BLaER1 (cell line): ENCODE results near the gene STX12.
"Not testable (repeated sequence)": the region's sequence is repeated elsewhere in the genome, so short reads cannot be mapped to it uniquely, and the experiment has no call there.

Experiments
- H3K27ac ChIP-seq: shearing (Covaris generic); formaldehyde crosslinking; 2 replicates; pipeline ENCODE4 v1.8.1; 2022
- H3K27me3 ChIP-seq: shearing (Covaris generic); formaldehyde crosslinking; 2 replicates; pipeline ENCODE4 v1.8.1; 2022
- H3K36me3 ChIP-seq: shearing (Covaris generic); formaldehyde crosslinking; 2 replicates; pipeline ENCODE4 v1.8.1; 2022
- H3K4me1 ChIP-seq: shearing (Covaris generic); formaldehyde crosslinking; 2 replicates; pipeline ENCODE4 v1.8.1; 2022
- H3K4me2 ChIP-seq: shearing (Covaris generic); formaldehyde crosslinking; 2 replicates; pipeline ENCODE4 v1.8.1; 2022
- H3K4me3 ChIP-seq: shearing (Covaris generic); formaldehyde crosslinking; 2 replicates; pipeline ENCODE4 v1.8.1; 2022
- H3K9ac ChIP-seq: shearing (Covaris generic); formaldehyde crosslinking; 2 replicates; pipeline ENCODE4 v1.8.1; 2022
- H3K9me3 ChIP-seq: shearing (Covaris generic); formaldehyde crosslinking; 2 replicates; pipeline ENCODE4 v1.8.1; 2022
- H4K20me1 ChIP-seq: shearing (Covaris generic); formaldehyde crosslinking; 2 replicates; pipeline ENCODE4 v1.8.1; 2022
- Cebpa-rat ChIP-seq: shearing (Covaris generic); IDR thresholded peaks from 2 replicates; pipeline ENCODE4 v1.8.1; 2022

STX12 gene

DNA sequence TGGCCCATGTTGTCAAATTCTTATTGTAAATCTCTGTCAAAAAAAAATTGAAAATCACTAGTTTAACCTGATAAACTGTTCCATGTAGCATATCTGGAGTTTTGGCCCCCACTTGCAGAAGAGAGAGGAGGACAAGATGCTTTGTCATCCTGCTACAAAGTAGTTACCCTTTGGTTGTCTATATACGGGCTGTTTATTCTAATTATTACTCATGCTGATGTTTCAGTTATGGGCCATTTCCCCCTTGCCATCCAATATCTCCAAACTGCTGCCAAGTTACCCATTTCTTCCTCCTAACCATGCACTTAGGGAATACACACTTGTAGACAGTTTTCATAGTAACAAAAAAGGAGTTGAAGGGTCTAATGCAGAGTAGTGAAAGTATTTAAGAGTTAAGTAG, 22.6 kb downstream of the STX12 start:
- Histone ChIP-seq H3K9ac (no peak overlapping the region), H3K4me2 (no peak overlapping the region)
- TF ChIP-seq Cebpa-rat = no peak

DNA sequence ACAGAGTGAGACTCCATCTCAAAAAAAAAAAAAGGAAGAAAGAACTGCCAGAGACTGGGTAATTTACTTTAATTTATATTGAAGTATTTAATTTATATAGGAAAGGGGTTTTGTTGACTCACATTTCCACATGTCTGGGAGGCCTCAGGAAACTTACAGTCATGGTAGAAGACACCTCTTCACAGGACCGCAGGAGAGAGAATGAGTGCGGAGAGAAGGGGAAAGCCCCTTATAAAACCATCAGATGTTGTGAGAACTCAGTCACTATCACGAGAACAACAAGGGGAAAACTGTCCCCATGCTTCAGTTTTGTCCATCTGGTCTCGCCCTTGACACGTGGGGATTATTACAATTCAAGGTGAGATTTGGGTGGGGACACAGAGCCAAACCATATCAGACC, 31.8 kb downstream of the STX12 start:
- Histone ChIP-seq H3K27me3 (no peaks in the 10 kb centered on the region), H3K9me3 (no peaks in the 10 kb centered on the region), H3K27ac (no peak overlapping the region), H3K4me2 (no peak overlapping the region), H4K20me1 (no peaks in the 10 kb centered on the region), H3K4me1 (no peaks in the 10 kb centered on the region), H3K36me3 (peaks cover 66% of the 10 kb centered on the region), H3K4me3 (no peak overlapping the region), H3K9ac (no peak overlapping the region)
- TF ChIP-seq Cebpa-rat = no peak

More for the DNA sequence above, 22.6 kb downstream of the STX12 start:
- no peaks in the 10 kb centered on the region for H3K27me3 ChIP-seq
- peaks cover 92% of the 10 kb centered on the region for H3K36me3 ChIP-seq
- H3K27ac ChIP-seq = no peak overlapping the region
- no peaks in the 10 kb centered on the region for H3K9me3 ChIP-seq
- H3K4me3 ChIP-seq = no peak overlapping the region
- H3K4me1 ChIP-seq = no peaks in the 10 kb centered on the region
- no peaks in the 10 kb centered on the region; the same call in 1 of the 2 replicates for H4K20me1 ChIP-seq

DNA sequence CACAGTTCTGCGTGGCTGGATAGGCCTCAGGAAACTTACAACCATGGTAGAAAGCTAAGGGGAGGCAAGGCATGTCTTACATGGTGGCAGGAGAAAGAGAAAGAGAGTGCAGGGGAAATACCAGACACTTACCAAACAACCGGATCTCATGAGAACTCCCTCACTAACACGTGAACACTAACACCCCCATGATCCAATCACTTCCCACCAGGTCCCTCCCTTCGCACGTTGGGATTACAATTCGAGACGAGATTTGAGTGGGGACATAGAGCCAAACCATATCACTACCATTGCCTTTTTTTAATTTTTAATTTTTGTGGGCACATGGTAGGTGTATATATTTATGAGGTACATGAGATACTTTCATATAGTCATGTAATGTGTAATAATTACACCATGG, 33.7 kb downstream of the STX12 start:
- no peak overlapping the region for H3K9ac ChIP-seq
- no peak overlapping the region for H3K4me3 ChIP-seq
- no peaks in the 10 kb centered on the region for H3K9me3 ChIP-seq
- H3K36me3 ChIP-seq = peaks cover 55% of the 10 kb centered on the region
- no peak overlapping the region for H3K4me2 ChIP-seq
- H3K4me1 ChIP-seq = no peaks in the 10 kb centered on the region
- H3K27ac ChIP-seq = no peak overlapping the region
- no peaks in the 10 kb centered on the region for H4K20me1 ChIP-seq
- H3K27me3 ChIP-seq = no peaks in the 10 kb centered on the region
- TF ChIP-seq Cebpa-rat = no peak

DNA sequence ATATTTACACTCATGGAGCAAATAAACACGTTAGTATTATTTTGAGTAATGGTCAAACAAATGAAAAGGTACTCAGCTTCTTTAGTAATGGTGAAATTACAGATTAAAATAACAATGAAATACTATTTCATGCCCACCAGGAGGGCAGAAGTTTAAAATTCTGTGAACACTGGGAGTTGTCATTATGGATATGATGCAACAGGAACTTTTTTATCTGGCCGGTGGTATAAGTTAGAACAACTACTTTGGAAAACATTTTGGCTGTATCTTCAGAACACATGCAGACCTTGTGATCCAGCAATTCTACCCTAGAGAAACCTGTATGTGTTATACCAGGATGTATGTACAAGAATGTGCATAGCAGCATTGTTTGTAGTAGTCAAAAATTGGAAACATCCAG, 34.4 kb downstream of the STX12 start:
- no peaks in the 10 kb centered on the region for H3K9me3 ChIP-seq
- H4K20me1 ChIP-seq = no peaks in the 10 kb centered on the region
- no peak for TF ChIP-seq Cebpa-rat
- H3K4me1 ChIP-seq = no peaks in the 10 kb centered on the region
- H3K27ac ChIP-seq = no peak overlapping the region
- H3K9ac ChIP-seq = no peak overlapping the region
- H3K4me2 ChIP-seq = no peak overlapping the region
- no peak overlapping the region for H3K4me3 ChIP-seq
- peaks cover 55% of the 10 kb centered on the region for H3K36me3 ChIP-seq
- no peaks in the 10 kb centered on the region for H3K27me3 ChIP-seq

DNA sequence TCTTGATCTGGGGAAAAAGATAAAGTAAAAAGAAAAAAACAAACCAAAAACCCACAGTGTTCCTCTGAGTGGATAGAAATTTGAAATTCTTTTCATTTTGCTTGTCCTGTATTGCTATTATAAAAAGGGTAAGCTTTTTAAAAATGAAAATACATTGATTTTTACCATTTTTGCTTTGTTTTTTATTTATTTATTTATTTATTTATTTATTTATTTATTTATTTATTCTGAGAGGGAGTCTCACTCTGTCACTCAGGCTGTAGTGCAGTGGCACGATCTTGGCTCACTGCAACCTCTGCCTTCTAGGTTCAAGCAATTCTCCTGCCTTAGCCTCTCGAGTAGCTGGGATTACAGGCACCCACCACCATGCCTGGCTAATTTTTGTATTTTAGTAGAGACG, 35.1 kb downstream of the STX12 start:
- not testable (repeated sequence) for H3K9ac ChIP-seq, H3K27ac ChIP-seq, H3K4me3 ChIP-seq, H3K9me3 ChIP-seq, H3K27me3 ChIP-seq, H3K4me2 ChIP-seq, H4K20me1 ChIP-seq, H3K4me1 ChIP-seq
- H3K36me3 ChIP-seq = peaks cover 57% of the 10 kb centered on the region

DNA sequence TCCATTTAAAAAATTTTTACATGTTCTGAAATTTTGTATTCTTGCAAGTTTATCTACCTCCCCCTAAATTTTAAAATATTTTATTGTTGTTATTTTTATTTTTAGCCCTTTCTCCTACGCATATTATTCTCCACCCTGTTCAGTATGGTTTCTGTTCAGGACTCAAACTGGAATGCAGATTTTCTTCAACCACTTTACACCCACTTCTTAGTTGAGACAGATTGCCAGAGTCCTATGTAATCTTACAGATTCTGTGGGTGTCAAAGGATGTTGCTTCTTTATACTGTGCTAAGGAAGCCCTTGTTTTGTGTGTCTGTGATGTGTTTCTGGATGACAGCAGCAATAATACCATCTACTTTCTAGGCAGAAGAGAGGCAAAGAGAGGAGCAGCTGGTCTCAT, 36.9 kb downstream of the STX12 start:
- no peaks in the 10 kb centered on the region for H4K20me1 ChIP-seq
- TF ChIP-seq Cebpa-rat = no peak
- H3K36me3 ChIP-seq = peaks cover 55% of the 10 kb centered on the region
- H3K27me3 ChIP-seq = no peaks in the 10 kb centered on the region
- no peak overlapping the region for H3K27ac ChIP-seq
- no peak overlapping the region for H3K4me2 ChIP-seq
- no peak overlapping the region for H3K9ac ChIP-seq
- no peak overlapping the region for H3K4me3 ChIP-seq
- H3K9me3 ChIP-seq = no peaks in the 10 kb centered on the region
- no peaks in the 10 kb centered on the region for H3K4me1 ChIP-seq

DNA sequence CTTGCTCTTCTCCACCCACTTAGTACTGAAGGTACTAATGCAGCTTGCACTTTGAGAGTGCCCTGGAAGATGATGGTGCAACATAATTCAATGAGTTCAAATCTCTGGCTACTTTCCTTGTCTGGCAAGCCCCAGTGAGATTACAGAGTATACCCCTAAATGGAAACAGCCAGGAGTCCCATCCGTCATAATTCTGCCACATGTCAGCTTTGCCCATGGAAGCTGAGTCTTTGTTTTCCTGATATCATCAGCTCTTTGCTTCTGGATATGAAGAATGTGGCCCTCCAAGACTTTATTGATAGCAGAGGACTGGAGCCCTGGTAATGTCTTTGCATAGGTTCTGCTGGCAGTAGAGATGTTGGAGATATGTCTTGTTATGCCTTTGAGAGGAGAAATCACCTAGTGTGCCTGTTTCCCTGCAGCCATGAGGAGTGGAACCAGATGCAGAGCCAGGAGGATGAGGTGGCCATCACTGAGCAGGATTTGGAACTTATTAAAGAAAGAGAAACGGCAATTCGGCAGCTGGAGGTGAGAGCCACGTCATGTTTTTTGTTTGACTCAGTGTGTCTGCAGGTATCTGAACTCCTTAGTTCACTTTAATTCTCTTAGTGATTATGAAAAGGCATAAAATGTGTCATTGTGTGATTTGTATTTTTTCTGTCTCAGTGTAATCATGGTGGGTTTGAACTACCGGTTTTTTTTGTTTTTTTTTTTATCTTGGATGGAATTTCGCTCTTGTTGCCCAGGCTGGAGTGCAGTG, 38.9 kb downstream of the STX12 start:
- peaks cover 59% of the 10 kb centered on the region for H3K36me3 ChIP-seq
- H4K20me1 ChIP-seq = no peaks in the 10 kb centered on the region
- H3K27ac ChIP-seq = no peak overlapping the region
- H3K4me1 ChIP-seq = no peaks in the 10 kb centered on the region
- no peaks in the 10 kb centered on the region for H3K27me3 ChIP-seq
- no peak overlapping the region for H3K4me2 ChIP-seq
- no peak overlapping the region for H3K4me3 ChIP-seq
- no peaks in the 10 kb centered on the region for H3K9me3 ChIP-seq
- H3K9ac ChIP-seq = no peak overlapping the region
- TF ChIP-seq Cebpa-rat = no peak

DNA sequence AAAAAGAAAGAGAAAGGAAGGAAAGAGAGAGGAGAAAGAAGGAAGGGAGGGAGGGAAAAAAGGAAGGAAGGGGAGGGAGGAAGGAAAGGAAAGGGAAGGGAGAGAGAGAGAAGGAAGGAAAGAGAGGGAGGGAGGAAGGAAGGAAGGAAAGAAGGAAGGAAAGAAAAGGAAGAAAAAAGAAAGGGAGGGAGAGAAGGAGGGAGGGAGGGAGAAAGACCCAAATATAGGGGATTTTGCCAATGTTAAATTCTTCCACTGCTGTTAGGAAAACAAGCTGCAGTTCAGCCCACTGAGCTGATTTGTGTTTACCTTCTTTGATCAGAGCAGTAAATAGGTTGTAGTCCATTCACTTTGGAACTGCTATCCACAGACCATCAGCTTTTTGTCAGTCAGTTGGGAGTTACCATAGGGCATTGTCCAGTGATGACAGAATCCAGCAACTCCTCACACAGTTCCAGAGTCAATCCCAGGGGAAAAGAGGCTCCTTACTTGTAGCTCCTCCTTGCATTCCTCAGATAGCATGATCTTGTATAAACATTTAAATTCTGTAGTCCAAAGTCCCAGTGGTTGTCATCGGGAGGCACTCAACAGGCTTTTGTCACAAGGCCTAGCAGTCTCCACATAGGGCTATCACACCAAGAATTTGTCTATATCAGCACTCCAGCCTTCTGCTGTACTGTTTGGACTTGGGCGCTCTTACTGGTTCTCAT, 44.1 kb downstream of the STX12 start:
- Histone ChIP-seq H3K9me3 (no peaks in the 10 kb centered on the region), H3K27ac (no peak overlapping the region), H4K20me1 (no peaks in the 10 kb centered on the region), H3K27me3 (no peaks in the 10 kb centered on the region), H3K4me3 (no peak overlapping the region), H3K4me2 (no peak overlapping the region), H3K36me3 (peaks cover 82% of the 10 kb centered on the region), H3K4me1 (no peaks in the 10 kb centered on the region), H3K9ac (no peak overlapping the region)
- TF ChIP-seq Cebpa-rat = no peak

DNA sequence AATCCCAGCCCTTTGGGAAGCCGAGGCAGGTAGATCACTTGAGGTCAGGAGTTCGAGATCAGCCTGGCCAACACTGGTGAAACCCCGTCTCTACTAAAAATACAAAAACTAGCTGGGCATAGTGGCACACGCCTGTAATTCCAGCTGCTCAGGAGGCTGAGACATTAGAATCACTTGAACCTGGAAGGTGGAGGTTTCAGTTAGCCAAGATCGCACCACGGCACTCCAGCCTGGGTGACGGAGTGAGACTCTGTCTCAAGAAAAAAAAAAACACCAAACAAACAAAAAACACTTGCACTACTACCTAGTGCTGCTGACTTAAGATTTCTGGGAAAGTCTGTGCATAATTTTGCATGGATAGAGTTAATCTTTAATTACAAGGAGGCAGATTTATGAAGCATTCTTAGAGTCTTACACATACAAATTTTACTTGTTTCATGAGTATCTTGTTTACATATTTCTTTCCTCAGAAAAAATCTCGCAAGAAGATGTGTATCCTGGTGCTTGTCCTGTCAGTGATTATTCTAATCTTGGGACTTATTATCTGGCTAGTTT, 48.8 kb downstream of the STX12 start:
- no peak for TF ChIP-seq Cebpa-rat
- Histone ChIP-seq H4K20me1 (no peaks in the 10 kb centered on the region), H3K4me3 (no peak overlapping the region), H3K9me3 (no peaks in the 10 kb centered on the region), H3K36me3 (peaks cover 66% of the 10 kb centered on the region), H3K27me3 (no peaks in the 10 kb centered on the region), H3K27ac (no peak overlapping the region), H3K9ac (no peak overlapping the region), H3K4me2 (no peak overlapping the region), H3K4me1 (no peaks in the 10 kb centered on the region)

DNA sequence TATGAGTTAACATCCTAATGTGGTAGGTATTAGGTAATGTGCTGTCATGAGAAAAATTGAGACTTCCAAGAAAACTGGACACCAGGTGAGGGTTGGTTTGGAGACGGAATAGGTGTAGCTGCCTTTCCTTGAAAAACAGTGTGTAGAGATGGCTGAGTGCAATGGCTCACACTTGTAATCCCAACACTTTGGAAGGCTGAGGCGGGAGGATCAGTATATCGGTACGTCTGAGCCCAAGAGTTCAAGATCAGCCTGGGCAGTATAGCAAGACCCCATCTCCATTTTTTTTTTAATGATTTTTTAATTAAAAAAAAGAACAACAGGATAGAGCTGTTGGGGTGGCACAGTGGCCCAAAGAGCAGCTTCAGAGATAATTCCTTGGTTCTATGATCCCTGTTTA, 50.8 kb downstream of the STX12 start:
- H3K36me3 ChIP-seq = peaks cover 47% of the 10 kb centered on the region
- H3K4me3 ChIP-seq = no peak overlapping the region
- no peaks in the 10 kb centered on the region for H3K4me1 ChIP-seq
- no peak overlapping the region for H3K9ac ChIP-seq
- no peaks in the 10 kb centered on the region for H3K27me3 ChIP-seq
- TF ChIP-seq Cebpa-rat = no peak
- no peaks in the 10 kb centered on the region for H4K20me1 ChIP-seq
- no peak overlapping the region for H3K27ac ChIP-seq
- no peaks in the 10 kb centered on the region for H3K9me3 ChIP-seq
- H3K4me2 ChIP-seq = no peak overlapping the region
